Astrocyte (in vitro differentiated cells and primary cell): Measurements from ENCODE around the gene TMEM272. TPM values are rescaled to one million over a fixed set of nuclear protein-coding genes. Genes with fewer than 3 reads are reported as not detected.

Experiments
- DNase-seq: peaks from one replicate; pipeline ENCODE4 v3.0.0-alpha.2; 2010; ENCODE audit warnings: low read depth
- FAIRE-seq: peaks from 2 replicates; lab custom pipeline; 2011; peaks lifted over from hg19 to GRCh38; lab: Jason Lieb, UNC
- H2AFZ ChIP-seq: 2 replicates; pipeline ENCODE4 v1.6.0; 2012; ENCODE audit warnings: low read depth, low read length, inconsistent platforms
- H3K27ac ChIP-seq: 2 replicates; pipeline ENCODE4 v1.5.1; 2011; ENCODE audit warnings: low read depth, low read length, inconsistent platforms
- H3K27me3 ChIP-seq: 2 replicates; pipeline ENCODE4 v1.6.0; 2011; ENCODE audit warnings: low read length, inconsistent platforms; ENCODE audit not compliant: insufficient read depth
- H3K36me3 ChIP-seq: 2 replicates; pipeline ENCODE4 v1.5.1; 2011; ENCODE audit warnings: low read length, inconsistent platforms; ENCODE audit not compliant: insufficient read depth
- H3K4me1 ChIP-seq: 2 replicates; pipeline ENCODE4 v1.5.1; 2011; ENCODE audit warnings: low read length, inconsistent platforms; ENCODE audit not compliant: insufficient read depth
- H3K4me2 ChIP-seq: 2 replicates; pipeline ENCODE4 v1.6.0; 2012; ENCODE audit warnings: low read length, inconsistent platforms
- H3K4me3 ChIP-seq: 2 replicates; pipeline ENCODE4 v1.5.1; 2011; ENCODE audit warnings: low read depth, mild to moderate bottlenecking, low read length, inconsistent platforms; ENCODE audit not compliant: insufficient read depth
- H3K79me2 ChIP-seq: 2 replicates; pipeline ENCODE4 v1.6.0; 2012; ENCODE audit warnings: mild to moderate bottlenecking, low read length, inconsistent platforms; ENCODE audit not compliant: insufficient read depth
- H3K9ac ChIP-seq: 2 replicates; pipeline ENCODE4 v1.6.0; 2012; ENCODE audit warnings: mild to moderate bottlenecking, low read length, inconsistent platforms
- H3K9me3 ChIP-seq: 2 replicates; pipeline ENCODE4 v1.5.1; 2012; ENCODE audit warnings: low read depth, mild to moderate bottlenecking, low read length, inconsistent platforms; ENCODE audit not compliant: insufficient read depth
- H4K20me1 ChIP-seq: 2 replicates; pipeline ENCODE4 v1.6.0; 2012; ENCODE audit warnings: low read length, inconsistent platforms; ENCODE audit not compliant: insufficient read depth
- H3K27ac Mint-ChIP-seq: one replicate; pipeline ENCODE4 v1.8.0; 2021; ENCODE audit warnings: mild to moderate bottlenecking, mixed read lengths; ENCODE audit not compliant: unreplicated experiment
- H3K27me3 Mint-ChIP-seq: one replicate; pipeline ENCODE4 v1.8.0; 2021; ENCODE audit warnings: low read depth, mixed read lengths; ENCODE audit not compliant: unreplicated experiment
- H3K36me3 Mint-ChIP-seq: one replicate; pipeline ENCODE4 v1.8.0; 2021; ENCODE audit warnings: low read depth, mixed read lengths; ENCODE audit not compliant: unreplicated experiment
- H3K4me1 Mint-ChIP-seq: one replicate; pipeline ENCODE4 v1.8.0; 2021; ENCODE audit warnings: low read depth, mixed read lengths; ENCODE audit not compliant: unreplicated experiment
- H3K4me3 Mint-ChIP-seq: one replicate; pipeline ENCODE4 v1.8.0; 2021; ENCODE audit warnings: mild to moderate bottlenecking, moderate library complexity, mixed read lengths; ENCODE audit not compliant: unreplicated experiment
- H3K9me3 Mint-ChIP-seq: one replicate; pipeline ENCODE4 v1.8.0; 2021; ENCODE audit warnings: mild to moderate bottlenecking, mixed read lengths; ENCODE audit not compliant: unreplicated experiment
- CTCF ChIP-seq: IDR thresholded peaks from 2 replicates; pipeline ENCODE4 v1.5.1; 2011; ENCODE audit warnings: low read depth, mild to moderate bottlenecking, inconsistent platforms, low read length, moderate library complexity; ENCODE audit not compliant: insufficient read depth
- EZH2 ChIP-seq: IDR thresholded peaks from 2 replicates; pipeline ENCODE4 v1.6.1; 2012; ENCODE audit warnings: mild to moderate bottlenecking, low read length, inconsistent platforms; ENCODE audit not compliant: insufficient read depth
- total RNA-seq: library from RNA; stranded (reverse); gene quantifications from 2 replicates; pipeline ENCODE4 v1.2.1, GENCODE V29; 2021

TMEM272 gene
- total RNA-seq, 1 donor from 2014 or later, result 0.05 TPM

GRCh38 chr13:51797664-51798488 lies 47.1 kb downstream of the TMEM272 start:
- Mint-ChIP-seq H3K36me3 (peaks cover 5% of the 10 kb centered on the region), H3K27ac (no peak overlapping the region), H3K27me3 (peaks cover 8% of the 10 kb centered on the region), H3K9me3 (no peaks in the 10 kb centered on the region), H3K4me1 (peaks cover 26% of the 10 kb centered on the region), H3K4me3 (no peak overlapping the region)
- Histone ChIP-seq H3K27ac (no peak overlapping the region), H3K4me1 (peaks cover 25% of the 10 kb centered on the region), H3K9me3 (no peaks in the 10 kb centered on the region), H4K20me1 (no peaks in the 10 kb centered on the region), H3K9ac (no peak overlapping the region), H3K4me3 (no peak overlapping the region), H3K79me2 (no peaks in the 10 kb centered on the region), H3K36me3 (no peaks in the 10 kb centered on the region), H3K4me2 (no peak overlapping the region), H3K27me3 (no peaks in the 10 kb centered on the region), H2AFZ (peak overlapping the region; percentile 5)
- TF ChIP-seq EZH2, result no peak
- TF ChIP-seq CTCF, result peak; percentile 41
- FAIRE-seq, result peak; percentile 29
- DNase-seq, result peak; percentile 27

GRCh38 chr13:51796546-51796945 lies 48.4 kb downstream of the TMEM272 start:
- Histone ChIP-seq H3K4me1 (peaks cover 12% of the 10 kb centered on the region), H3K27ac (no peak overlapping the region), H3K4me2 (no peak overlapping the region), H3K79me2 (no peaks in the 10 kb centered on the region), H2AFZ (no peak overlapping the region), H3K4me3 (no peak overlapping the region), H3K9me3 (no peaks in the 10 kb centered on the region), H3K27me3 (no peaks in the 10 kb centered on the region), H3K9ac (no peak overlapping the region), H4K20me1 (no peaks in the 10 kb centered on the region), H3K36me3 (no peaks in the 10 kb centered on the region)
- TF ChIP-seq CTCF (no peak), EZH2 (no peak)
- Mint-ChIP-seq H3K27ac (no peak overlapping the region), H3K4me3 (peak overlapping the region; percentile 54), H3K27me3 (peaks cover 8% of the 10 kb centered on the region), H3K4me1 (peaks cover 19% of the 10 kb centered on the region), H3K9me3 (no peaks in the 10 kb centered on the region), H3K36me3 (peaks cover 5% of the 10 kb centered on the region)
- DNase-seq (no peak), FAIRE-seq (no peak)

GRCh38 chr13:51795419-51795818 lies 49.6 kb downstream of the TMEM272 start:
- Histone ChIP-seq H4K20me1 (no peaks in the 10 kb centered on the region), H3K36me3 (no peaks in the 10 kb centered on the region), H3K27ac (no peak overlapping the region), H3K27me3 (no peaks in the 10 kb centered on the region), H3K9me3 (no peaks in the 10 kb centered on the region), H3K4me2 (no peak overlapping the region), H3K4me3 (no peak overlapping the region), H2AFZ (no peak overlapping the region), H3K79me2 (no peaks in the 10 kb centered on the region), H3K9ac (no peak overlapping the region), H3K4me1 (peaks cover 11% of the 10 kb centered on the region)
- no peak for DNase-seq
- no peak overlapping the region for H3K27ac Mint-ChIP-seq
- no peak for TF ChIP-seq CTCF
- TF ChIP-seq EZH2, result no peak
- H3K4me1 Mint-ChIP-seq, result peaks cover 17% of the 10 kb centered on the region
- H3K4me3 Mint-ChIP-seq, result no peak overlapping the region
- H3K9me3 Mint-ChIP-seq, result peaks cover 3% of the 10 kb centered on the region
- peaks cover 7% of the 10 kb centered on the region for H3K27me3 Mint-ChIP-seq
- FAIRE-seq, result no peak
- peaks cover 5% of the 10 kb centered on the region for H3K36me3 Mint-ChIP-seq
